ENCODE data around the gene TMUB2. TPM values are rescaled to one million over a fixed set of nuclear protein-coding genes. Genes with fewer than 3 reads are reported as not detected.

Gene TMUB2
- polyA plus RNA-seq, 1 of the 3 experiments (the other 2 are of a cell fraction) = 49.5 TPM

GRCh38 chr17:44230140-44230539 is 43.4 kb downstream of the TMUB2 start:
- no peak overlapping the region for H2AFZ ChIP-seq (ENCODE audit: low read depth)
- no peaks in the 10 kb centered on the region for H3K9me2 ChIP-seq
- no peak overlapping the region for H3K4me3 ChIP-seq (ENCODE audit: low read depth in 2 of 2, low read length in 1 of 2)
- H4K20me1 ChIP-seq (ENCODE audit: insufficient read depth) = no peaks in the 10 kb centered on the region
- no peak for TF ChIP-seq USF2 (IDR thresholded peaks at IDR 0.05; ENCODE audit: borderline replicate concordance, low read depth, low read length)
- TF ChIP-seq, protein P1, sequence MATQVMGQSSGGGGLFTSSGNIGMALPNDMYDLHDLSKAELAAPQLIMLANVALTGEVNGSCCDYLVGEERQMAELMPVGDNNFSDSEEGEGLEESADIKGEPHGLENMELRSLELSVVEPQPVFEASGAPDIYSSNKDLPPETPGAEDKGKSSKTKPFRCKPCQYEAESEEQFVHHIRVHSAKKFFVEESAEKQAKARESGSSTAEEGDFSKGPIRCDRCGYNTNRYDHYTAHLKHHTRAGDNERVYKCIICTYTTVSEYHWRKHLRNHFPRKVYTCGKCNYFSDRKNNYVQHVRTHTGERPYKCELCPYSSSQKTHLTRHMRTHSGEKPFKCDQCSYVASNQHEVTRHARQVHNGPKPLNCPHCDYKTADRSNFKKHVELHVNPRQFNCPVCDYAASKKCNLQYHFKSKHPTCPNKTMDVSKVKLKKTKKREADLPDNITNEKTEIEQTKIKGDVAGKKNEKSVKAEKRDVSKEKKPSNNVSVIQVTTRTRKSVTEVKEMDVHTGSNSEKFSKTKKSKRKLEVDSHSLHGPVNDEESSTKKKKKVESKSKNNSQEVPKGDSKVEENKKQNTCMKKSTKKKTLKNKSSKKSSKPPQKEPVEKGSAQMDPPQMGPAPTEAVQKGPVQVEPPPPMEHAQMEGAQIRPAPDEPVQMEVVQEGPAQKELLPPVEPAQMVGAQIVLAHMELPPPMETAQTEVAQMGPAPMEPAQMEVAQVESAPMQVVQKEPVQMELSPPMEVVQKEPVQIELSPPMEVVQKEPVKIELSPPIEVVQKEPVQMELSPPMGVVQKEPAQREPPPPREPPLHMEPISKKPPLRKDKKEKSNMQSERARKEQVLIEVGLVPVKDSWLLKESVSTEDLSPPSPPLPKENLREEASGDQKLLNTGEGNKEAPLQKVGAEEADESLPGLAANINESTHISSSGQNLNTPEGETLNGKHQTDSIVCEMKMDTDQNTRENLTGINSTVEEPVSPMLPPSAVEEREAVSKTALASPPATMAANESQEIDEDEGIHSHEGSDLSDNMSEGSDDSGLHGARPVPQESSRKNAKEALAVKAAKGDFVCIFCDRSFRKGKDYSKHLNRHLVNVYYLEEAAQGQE (IDR thresholded peaks at IDR 0.05; ENCODE audit: low read depth, low read length) = no peak
- TF ChIP-seq TCF12 (IDR thresholded peaks at IDR 0.05) = no peak
- TF ChIP-seq TAF1 (IDR thresholded peaks at IDR 0.05; ENCODE audit: borderline replicate concordance, low read depth, low read length) = no peak
- TF ChIP-seq YY1 (IDR thresholded peaks at IDR 0.05; ENCODE audit: low read depth) = no peak
- ChIA-PET CTCF (interaction anchor here (0.7 kb wide), 1 partner anchor 17 kb away, joined by 3 read pairs; no protein-coding TSS in a partner anchor), POLR2A (no interaction called here)
- H3K27me3 ChIP-seq (ENCODE audit: insufficient read depth) = no peaks in the 10 kb centered on the region
- H3K36me3 ChIP-seq (replicated peaks in 1 of 2; ENCODE audit: control insufficient read depth in 1 of 2, insufficient read depth in 2 of 2, low read length in 1 of 2) = no peaks in the 10 kb centered on the region
- H3K9ac ChIP-seq = no peak overlapping the region
- DNase-seq = no peak
- 91% methylated on average over 9 of the region's 9 CpGs for WGBS (ENCODE audit: low lambda C conversion rate)
- no peaks in the 10 kb centered on the region for H3K9me3 ChIP-seq
- H3K27ac ChIP-seq (ENCODE audit: low read depth in 2 of 2, low read length in 1 of 2) = no peak overlapping the region
- H3K4me2 ChIP-seq = no peak overlapping the region
- H3F3A ChIP-seq (replicated peaks; ENCODE audit: insufficient read depth) = peaks cover under 1% of the 10 kb centered on the region
- H3K79me2 ChIP-seq (ENCODE audit: insufficient read depth) = no peaks in the 10 kb centered on the region
- 0 out of 4 replicates have a peak, but pooled peaks cover 0 to under 1% of the 10 kb centered on the region in 2 experiments for H3K4me1 ChIP-seq (ENCODE audit: control insufficient read depth in 1 of 2, insufficient read depth in 2 of 2, low read depth in 1 of 2, low read length in 1 of 2)

- TF ChIP-seq TCF12 (IDR thresholded peaks at IDR 0.05) (no peak), TEAD4 (IDR thresholded peaks at IDR 0.05; ENCODE audit: borderline replicate concordance, insufficient read depth) (no peak)
- no peak overlapping the region for H2AFZ ChIP-seq (ENCODE audit: low read depth)
- H3K4me2 ChIP-seq = no peak overlapping the region
- no peaks in the 10 kb centered on the region for H4K20me1 ChIP-seq (ENCODE audit: insufficient read depth)
- no peaks in the 10 kb centered on the region for H3K36me3 ChIP-seq (replicated peaks in 1 of 2; ENCODE audit: control insufficient read depth in 1 of 2, insufficient read depth in 2 of 2, low read length in 1 of 2)
- CTCF ChIA-PET = no interaction called here
- H3K4me3 ChIP-seq (ENCODE audit: low read depth in 2 of 2, low read length in 1 of 2) = no peak overlapping the region
- H3K9ac ChIP-seq = no peak overlapping the region
- H3K9me3 ChIP-seq = no peaks in the 10 kb centered on the region
- POLR2A ChIA-PET = interaction anchor here (0.6 kb wide), 2 partner anchors 45 to 68 kb away, joined by 3 read pairs; partner anchors contain the start of gene TMUB2
- no peaks in the 10 kb centered on the region for H3K9me2 ChIP-seq
- no peaks in the 10 kb centered on the region for H3K79me2 ChIP-seq (ENCODE audit: insufficient read depth)
- H3K4me1 ChIP-seq (ENCODE audit: control insufficient read depth in 1 of 2, insufficient read depth in 2 of 2, low read depth in 1 of 2, low read length in 1 of 2) = 0 out of 4 replicates have a peak, but pooled peaks cover 0 to 3% of the 10 kb centered on the region in 2 experiments
- no peak overlapping the region for H3K27ac ChIP-seq (ENCODE audit: low read depth in 2 of 2, low read length in 1 of 2)
- no peaks in the 10 kb centered on the region for H3F3A ChIP-seq (replicated peaks; ENCODE audit: insufficient read depth)
- H3K27me3 ChIP-seq (ENCODE audit: insufficient read depth) = no peaks in the 10 kb centered on the region
- no peak for DNase-seq
- whole genome bisulfite sequencing (ENCODE audit: low lambda C conversion rate) = 78% methylated on average over 7 of the region's 7 CpGs
Measured at GRCh38 chr17:44232061-44232460, 45.3 kb downstream of the TMUB2 start.
